RKO (cell line): ENCODE measurements around the gene PPFIA2.

ENCODE experiments used
- DNase-seq: peaks from one replicate; pipeline ENCODE4 v3.0.0-alpha.2; 2016; ENCODE audit warnings: low spot score

PPFIA2 gene

DNA sequence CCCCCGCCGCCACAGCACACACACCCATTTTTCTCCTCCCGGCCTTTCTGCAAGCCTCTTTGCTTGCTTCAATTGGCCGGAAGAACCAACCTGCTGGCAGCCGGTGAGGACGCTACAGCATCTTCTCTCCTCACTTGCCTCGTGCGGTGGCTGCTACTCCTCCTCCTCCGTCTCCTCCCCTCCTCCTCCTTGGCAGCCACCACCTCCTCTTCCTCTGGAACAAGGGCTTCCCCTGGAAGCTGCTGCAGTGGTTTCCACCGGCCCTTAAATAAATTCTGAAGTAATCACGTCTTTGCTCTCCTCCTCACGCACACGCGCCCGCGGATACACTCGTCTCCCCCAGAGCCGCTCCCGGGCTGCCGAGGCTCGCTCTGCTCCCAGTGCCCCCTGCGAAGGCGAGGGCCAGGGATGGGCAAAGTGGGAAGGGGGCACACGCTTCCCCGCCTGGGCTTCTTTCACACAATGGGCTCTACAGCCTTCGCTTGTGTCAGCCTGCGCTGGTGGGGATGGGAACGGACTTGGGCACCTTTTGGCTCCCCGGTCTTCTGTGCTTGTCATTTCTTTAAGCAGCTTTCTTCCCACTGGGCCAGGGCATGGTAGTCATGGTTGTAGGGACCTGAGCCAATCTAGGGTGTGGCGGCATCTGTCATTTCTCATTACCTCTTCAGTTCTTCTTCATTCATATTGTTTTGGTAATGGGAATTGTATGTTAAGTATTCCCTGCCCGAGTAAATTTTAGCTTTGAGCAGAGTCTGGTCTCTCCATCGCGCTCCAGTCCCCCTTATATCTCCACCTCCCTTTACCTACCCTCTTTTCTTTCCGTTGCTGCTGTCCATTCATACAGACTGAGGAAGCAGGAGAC, at the start of gene PPFIA2:
Gene PPFIA2 (minus strand): TSS at position 161 of the 862 bp plus-strand sequence.
- no peak for DNase-seq

DNA sequence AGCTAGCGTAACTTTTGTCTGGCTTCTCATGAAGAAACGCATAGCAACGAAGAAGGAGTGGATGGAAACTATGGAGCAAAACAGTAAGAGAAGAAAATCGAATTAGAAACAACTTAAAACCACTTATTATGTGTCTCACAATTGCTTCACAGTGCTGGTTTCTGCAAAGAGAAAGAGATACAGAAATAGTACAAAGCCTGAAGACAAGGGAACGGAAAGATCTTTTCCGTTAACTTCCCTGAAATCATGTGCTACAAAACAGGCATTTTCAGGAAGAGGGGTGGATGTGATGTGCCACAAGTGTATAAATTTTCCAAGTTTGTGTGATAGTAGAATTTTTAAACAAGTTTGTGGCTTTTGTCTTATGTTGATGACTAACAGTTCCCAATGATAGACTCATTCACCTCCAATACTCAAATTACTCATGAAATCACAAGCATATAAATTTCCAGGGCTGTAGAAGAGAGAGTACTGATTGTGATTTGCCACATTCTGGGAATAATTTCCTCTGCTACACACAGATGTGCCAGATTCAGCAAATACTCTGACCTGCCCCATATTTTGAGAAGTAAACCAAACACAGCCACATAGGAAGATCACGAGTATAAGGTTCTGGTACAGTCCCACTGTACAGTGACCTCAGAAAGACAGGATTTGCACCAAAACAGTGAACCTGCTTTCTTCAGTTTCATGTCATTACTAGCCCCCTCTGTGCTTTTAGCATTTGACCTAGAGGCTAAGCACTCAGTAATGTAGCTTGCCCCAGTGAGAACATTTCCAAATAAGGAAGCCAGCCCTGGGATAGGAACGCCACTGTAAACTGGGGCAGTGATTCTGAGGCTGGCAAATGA, 41.4 kb upstream of the PPFIA2 start:
- no peak for DNase-seq

DNA sequence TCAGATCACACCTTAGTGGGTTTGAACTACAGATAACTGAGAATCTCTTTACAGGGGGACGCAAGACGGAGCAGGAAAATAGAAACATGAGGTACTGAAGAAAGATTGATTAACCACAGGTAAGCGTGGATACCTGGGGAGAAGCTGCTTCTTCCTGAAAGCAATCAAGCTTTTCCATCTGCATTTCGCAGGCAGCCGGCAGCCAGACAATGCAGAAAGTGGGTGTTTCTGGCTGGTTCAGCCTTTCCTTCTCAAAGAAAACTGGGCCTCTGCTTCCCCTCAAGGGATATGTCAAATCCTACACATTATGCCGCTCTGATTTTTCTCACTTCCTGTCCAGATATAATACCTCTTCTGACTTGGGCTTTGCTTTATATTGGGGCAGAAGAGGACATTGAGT, 39.1 kb upstream of the PPFIA2 start:
- DNase-seq, result no peak

DNA sequence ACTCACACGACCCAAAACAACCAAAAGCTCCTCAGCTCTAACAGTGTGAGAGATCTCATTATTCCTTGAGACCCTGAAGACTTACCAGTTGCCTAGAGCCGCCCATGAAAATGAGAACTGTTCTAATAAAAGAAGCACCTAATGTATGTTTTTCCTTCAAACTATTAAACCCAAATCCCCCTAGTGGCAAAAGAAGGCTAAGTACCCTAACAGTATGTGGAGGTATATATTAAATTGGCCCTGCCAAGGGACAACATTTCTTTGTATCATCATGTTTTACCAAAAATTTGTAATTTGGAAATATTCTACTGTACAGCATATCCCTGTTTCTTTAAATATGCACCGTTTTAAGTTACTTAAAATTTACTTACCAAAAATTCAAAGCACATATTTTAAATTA, 38.0 kb upstream of the PPFIA2 start:
- DNase-seq, result peak; percentile 42

DNA sequence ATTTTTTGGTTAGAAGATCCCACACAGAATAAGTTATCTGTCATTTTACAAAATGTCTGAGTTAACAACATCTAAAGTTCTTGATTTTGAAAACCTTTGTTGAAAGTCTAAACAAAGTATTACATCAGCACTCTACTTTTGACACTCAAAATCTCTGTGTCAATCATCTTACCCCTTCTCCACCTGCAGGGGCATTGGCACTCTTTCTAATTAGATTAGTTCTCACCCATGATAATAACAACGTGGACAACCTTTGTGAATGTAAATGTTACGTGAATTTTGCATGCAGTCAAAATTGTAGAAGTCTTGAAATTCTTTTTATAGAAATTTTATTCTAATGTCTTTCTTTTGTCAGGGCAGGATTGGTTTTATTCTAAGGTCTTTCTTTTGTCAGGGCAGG, 33.5 kb upstream of the PPFIA2 start:
- DNase-seq, result no peak

DNA sequence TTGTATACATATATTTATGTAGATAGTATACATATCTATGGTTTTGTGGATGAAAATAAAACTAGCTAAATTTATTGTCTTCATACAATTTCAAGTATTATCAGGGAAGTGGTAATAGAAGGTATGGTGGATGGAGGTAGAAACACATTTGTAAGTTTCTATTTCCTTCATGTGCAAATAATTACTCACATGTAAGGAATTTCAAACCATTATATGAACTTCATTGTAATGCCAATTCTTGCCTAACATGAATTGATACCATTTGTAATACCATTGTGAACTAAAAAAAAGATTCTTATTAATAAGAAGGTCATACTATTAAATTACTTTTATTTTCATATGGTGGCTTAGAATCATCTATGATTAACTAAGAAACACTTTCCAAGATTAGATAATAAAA, 20.1 kb upstream of the PPFIA2 start:
- DNase-seq, result no peak

DNA sequence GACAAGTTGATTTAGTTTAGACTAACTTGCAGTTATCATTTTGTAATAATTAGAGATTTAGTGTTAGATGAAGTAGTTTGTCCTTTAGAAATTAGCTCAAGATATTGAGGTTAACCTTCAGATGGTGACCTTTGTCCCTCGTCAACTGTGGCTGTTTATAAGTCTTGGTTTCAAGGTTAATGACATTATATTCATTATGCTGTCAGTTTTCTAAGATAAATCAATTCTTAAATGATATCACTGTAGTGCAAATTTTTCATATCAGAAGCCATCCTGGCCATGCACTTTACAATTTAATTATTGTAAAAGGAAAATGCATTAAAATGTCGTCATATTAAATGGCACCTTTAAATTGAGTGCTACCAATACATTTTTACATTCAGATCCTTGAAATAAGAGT, 19.6 kb upstream of the PPFIA2 start:
- no peak for DNase-seq

DNA sequence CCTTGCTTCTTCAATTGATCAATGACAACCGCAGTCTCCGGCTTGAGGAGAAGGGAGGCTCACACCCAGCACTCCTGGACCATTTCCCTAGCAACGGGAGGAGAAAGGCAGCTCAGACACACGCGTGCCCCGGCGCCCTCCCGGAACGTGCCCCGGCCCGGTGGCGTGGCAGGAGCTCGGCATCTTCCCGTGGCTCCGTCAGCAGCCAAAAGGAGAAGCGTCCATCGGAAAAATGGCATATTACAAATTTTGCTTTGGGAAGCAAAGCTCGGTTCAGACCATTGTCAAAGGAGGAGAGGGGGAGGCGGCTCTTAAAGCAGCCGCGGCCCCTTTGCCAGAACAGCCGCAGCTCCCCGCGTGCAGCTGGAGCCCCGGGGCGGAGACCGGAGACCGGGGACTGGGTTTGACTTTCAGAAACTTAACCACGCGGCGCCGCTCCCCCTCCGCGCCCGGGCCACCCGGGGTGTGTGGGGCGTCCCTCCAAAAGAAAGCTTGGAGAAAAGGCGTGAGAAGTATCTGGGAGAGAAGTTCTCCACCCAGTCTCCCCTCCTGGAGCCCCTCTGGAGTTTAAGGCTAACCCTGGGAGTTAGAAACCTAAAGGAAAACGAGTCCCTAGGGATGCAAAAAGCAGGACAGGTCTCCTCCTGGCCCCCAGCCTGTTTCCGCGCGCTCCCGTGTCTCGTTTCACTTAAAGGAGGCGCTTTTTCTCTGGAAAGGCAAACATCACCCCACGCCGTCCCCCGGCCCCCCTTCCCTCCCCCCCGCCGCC, 545 bp downstream of the PPFIA2 start:
- DNase-seq, result no peak

DNA sequence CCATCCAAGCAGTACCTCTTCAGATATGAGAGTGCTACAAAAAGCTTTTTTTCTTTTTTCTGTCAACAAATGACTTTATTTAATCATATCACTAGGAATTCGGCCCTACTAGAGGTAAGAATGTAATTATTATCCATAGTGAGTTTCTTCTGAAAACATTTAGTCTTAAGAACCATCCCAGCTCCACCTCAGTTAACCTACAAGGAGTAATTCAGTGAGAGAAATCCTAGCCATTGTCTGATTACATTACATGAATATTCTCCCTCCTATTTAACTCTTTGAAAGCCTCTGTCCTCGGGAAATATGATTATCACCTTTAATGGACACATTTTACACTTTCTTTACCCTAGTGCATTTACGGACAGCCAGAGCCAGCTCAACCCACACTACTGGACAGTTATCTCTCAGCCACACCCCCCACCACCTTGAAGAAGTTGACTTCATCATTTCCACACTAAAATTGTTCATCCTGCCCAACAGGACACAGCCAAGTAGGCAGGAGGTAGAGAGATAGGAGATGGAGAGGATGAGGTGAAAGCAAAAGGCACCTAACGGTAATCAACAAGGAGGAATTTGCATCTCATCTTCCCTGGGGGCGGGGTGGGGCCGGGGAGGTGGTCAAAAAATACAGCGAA, 1.3 kb downstream of the PPFIA2 start:
- DNase-seq, result no peak

DNA sequence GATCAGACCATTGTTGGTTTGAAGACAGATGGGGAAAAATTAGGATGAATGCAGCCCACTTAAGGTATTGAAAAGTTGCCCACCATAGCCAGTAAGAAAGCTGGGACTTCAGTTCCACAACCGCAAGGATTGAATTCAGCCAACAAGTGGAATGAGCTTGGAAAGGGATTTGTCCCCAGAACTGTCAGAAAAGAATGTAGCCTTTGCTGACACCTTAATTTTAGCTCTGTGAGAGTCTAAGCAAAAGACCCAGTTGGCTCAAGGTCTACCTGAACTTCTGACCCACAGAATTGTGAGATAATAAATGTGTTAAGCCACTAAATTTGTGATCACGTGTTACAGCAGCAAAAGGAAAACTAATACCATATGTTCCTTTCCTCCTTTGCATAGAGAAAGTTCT, 29.4 kb downstream of the PPFIA2 start:
- DNase-seq, result no peak

DNA sequence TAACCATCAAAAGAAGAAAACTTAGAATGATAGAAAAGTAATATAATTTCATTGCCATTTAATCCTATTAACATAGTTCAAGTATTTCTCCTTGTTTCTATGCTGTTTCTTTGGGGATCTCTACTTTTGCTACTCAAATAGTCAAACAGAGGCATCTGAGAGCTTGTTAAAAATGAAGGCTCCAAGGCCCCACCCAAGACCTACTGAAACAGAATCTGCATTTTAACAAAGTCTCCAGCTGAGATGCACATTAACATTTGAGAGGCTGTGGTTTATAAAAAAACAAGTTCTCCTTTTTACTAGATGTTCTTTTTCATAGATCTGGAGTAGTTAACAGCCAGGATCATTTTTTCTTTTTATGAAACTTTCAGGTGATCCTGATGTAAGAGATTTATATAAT, 31.8 kb downstream of the PPFIA2 start:
- DNase-seq, result no peak

DNA sequence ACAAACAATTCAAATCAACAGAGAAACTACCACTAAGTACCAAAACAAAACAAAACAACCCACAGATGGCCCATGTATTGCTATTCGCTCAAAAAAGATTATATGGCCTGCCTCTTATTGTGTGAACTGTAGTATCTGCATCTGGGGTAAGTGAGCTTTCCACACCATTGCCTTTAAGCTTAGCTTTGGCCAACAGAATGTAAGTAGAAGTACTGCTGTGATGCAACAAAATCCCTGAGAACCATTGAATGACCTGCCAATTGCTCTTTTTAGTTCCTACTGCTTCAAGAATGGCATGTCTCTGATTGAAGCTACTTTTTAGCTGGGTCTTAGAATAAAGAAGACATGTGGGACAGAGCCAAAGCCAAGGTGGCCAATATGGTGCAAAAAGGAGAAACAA, 32.5 kb downstream of the PPFIA2 start:
- DNase-seq, result no peak

DNA sequence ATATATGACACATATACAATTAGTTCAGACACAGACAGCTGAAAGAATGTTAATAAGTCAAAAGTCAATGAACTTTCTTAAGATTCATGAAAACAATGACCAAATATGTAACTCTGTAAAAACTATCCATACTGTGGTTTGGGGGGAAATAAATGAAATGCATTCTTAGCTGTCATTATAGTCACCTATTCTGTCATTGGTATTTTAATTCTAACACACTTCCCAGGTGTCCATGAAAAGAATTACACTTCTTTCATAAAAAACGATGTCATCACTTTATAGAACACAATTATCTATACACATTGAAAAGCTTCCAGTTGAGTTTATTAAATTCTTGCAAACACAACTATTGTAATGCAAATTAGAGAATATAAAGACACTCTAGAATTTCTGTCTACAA, 35.8 kb downstream of the PPFIA2 start:
- DNase-seq, result no peak

DNA sequence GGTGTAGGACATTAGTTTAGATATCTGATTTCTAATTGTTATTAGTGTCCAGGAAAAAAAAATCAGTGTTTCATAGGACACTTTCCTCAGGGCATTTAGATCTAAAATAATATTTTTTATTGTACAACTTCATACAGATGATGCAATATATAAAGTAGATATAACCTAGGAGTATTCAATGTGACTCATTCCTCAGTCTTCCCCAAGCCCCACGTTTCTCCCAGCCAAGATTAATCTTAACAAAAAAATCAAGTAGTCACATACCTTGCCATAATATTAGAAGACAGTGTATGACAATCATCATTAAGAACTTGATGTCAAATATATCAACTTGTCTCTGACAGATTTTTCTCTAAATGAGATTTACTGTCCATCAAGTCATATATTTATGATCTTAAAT, 37.1 kb downstream of the PPFIA2 start:
- DNase-seq, result no peak

DNA sequence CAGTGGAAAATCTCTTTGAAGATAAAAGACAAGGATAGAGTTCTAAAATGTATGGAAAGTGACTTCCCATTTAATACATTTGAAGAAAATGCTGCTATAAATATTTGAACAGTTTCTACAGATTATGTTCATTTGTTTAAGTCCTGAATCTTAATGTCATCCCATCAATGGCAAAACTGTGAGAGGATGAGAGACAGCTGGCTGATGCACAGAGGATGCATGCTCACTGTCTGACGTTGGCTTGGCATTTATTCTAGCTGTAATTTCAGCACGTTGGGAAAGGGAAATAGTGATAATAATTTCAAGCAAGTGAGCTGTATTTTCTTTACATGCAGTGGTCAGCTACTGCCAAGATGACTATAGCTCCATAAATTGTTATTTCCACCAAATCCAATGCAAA, 40.5 kb downstream of the PPFIA2 start:
- DNase-seq, result no peak

DNA sequence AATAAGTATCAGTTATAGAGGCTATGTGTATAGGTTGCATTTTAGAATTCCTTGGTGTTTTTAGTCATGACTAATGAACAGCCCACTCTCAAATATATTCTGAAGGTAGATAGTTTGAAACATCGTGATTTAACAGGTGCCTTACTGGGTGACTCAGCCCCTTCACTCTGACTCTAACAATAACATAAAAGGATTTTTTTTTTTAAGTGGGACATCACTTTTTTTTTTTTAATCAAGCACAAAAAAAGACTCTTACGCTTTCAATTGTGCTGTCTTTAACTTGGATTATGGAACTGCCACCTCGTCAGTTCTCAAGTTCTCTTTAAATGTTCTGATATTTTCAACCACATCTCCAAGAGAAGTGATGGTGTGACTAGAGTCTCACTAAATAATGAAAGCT, 46.6 kb downstream of the PPFIA2 start:
- DNase-seq, result no peak

DNA sequence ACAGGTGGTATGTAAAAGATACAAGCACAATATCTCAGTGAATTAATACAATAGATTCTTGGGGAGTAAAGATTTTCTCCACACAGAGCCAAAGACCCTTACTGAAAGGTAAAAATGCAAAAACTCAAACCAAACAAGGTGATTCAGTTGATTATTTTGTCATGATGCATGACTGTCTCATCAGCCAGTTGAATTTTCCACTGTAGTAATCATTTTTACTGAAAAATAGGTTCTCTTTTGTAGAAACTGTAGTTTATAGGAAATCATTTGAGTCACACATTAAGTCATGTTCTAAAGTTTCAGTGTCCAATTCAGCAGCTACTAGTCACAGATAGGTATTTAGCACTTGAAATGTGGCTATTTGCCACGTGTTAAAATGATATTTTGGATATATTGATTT, 53.6 kb downstream of the PPFIA2 start:
- peak; percentile 17 for DNase-seq

DNA sequence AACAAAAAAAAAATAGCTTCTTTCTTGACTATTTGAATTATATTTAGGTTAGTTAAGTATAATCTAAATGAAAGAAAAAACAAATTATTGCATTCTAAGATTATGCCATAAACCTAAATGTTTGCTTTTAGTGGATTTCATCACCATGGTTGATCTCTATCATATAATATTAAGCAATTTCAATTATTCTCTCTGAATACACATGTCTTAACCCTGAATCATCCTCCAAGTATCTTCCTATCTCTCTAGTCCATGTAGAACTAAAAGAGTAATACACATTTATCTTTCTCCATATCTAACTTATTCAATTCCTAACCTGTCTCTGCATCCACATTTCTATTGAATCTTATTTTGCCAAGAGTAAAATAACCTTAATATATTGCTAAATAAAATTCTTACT, 59.6 kb downstream of the PPFIA2 start:
- no peak for DNase-seq

DNA sequence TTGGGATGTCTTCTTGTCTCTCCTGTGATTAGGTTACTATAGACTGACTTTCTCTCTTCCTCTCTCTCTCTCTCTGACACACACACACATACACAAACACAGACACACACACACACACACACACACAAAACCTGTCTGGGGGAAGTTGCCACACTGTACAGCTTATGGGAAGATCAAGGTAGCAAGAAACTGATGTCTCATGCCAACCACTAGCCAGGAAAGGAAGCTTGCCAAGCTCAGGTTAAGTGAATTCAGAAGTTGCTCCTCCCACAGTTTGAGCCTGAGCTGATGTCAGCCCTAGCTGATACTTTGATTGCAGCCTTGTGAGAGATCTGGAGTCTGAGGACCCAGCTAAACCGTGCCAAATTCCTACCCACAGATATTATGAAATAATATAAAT, 67.1 kb downstream of the PPFIA2 start:
- no peak for DNase-seq

DNA sequence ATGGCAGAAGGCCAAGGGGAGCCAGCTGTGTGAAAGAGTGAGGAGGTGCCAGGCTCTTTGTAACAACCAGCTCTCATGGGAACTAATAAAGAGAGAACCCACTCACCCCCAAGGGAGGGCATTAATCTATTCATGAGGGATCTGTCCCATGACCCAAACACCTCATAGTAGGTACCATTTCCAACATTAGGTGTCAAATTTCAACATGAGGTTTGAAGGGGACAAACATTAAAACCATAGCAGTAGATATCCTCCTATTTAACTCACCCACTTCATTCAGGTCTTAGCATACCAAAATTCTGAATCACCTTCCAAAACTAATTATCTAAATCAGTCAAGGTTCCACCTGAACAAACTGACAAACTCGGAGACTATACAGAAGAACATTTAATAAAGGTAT, 75.3 kb downstream of the PPFIA2 start:
- DNase-seq, result no peak

DNA sequence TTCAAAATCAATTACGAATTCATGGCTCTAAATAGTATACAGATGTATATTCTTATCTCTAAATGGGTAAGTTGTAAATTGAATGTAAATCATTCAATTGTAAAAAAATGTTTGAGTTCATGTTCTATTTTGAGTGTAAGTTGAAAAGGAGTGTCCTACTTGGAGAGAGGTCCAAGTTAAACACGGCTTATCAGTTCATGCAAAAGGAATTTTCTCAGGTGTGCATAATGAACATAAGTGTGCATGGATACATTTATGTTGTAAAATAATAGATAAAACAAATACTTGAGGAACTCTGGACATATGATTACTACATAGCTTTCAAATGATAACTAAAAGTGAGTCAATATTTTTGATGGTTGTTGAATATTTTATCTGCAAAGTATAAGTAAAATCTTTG, 79.5 kb downstream of the PPFIA2 start:
- DNase-seq, result no peak

DNA sequence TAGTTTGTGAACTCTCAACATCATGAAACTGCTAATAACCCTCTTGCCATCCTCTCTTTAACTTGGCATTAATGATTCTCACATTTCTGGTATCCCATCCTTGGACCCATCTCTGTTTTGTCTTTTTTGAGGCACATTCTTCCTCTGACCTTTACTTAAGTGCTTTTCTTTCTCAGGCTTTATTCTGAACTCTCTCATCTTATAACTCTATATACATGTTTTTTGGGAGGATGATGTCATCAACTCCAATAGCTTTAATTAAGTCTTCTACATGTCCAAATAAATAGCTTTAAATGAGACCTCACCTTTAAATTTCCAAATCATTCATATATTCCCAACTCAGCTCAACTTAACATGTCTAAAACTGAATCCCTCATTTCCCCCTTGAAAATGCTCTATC, 88.4 kb downstream of the PPFIA2 start:
- no peak for DNase-seq
